Parathyroid adenoma (tissue), 2 donors: ENCODE data around the gene RNASE12.

ENCODE experiments used
- H2AFZ ChIP-seq: fragments of 300-600 bp; sonication (generic); one replicate; pipeline ENCODE4 v1.7.0; 2017; ENCODE audit warnings: antibody characterized with exemption, mild to moderate bottlenecking
- H3K27ac ChIP-seq: fragments of 300-600 bp; sonication (generic); one replicate; pipeline ENCODE4 v1.7.0; 2017
- H3K27me3 ChIP-seq: fragments of 300-600 bp; sonication (generic); one replicate; pipeline ENCODE4 v1.7.0; 2017; ENCODE audit warnings: low read length; ENCODE audit not compliant: control insufficient read depth, insufficient read depth
- H3K36me3 ChIP-seq: fragments of 300-600 bp; sonication (generic); one replicate; pipeline ENCODE4 v1.7.0; 2017; ENCODE audit warnings: low read length; ENCODE audit not compliant: control insufficient read depth, insufficient read depth
- H3K4me1 ChIP-seq: fragments of 300-600 bp; sonication (generic); one replicate; pipeline ENCODE4 v1.7.0; 2017; ENCODE audit warnings: control low read depth
- H3K4me2 ChIP-seq: fragments of 300-600 bp; sonication (generic); one replicate; pipeline ENCODE4 v1.7.0; 2017; ENCODE audit warnings: low read length
- H3K4me3 ChIP-seq: fragments of 300-600 bp; sonication (generic); one replicate; pipeline ENCODE4 v1.7.0; 2017; ENCODE audit warnings: low read depth, low read length
- H3K79me2 ChIP-seq: fragments of 300-600 bp; sonication (generic); one replicate; pipeline ENCODE4 v1.7.0; 2017; ENCODE audit warnings: control low read depth
- H3K9ac ChIP-seq: fragments of 300-600 bp; sonication (generic); one replicate; pipeline ENCODE4 v1.7.0; 2017; ENCODE audit warnings: mild to moderate bottlenecking
- H3K9me3 ChIP-seq: fragments of 300-600 bp; sonication (generic); one replicate; pipeline ENCODE4 v1.7.0; 2017; ENCODE audit warnings: low read length; ENCODE audit not compliant: control insufficient read depth
- CTCF ChIP-seq: fragments of 300-600 bp; sonication (generic); IDR thresholded peaks from one replicate; pipeline ENCODE4 v1.7.0; 2017; ENCODE audit warnings: antibody characterized with exemption, mild to moderate bottlenecking
- donor health status: primary hyperparathyroidism.

RNASE12 gene

GRCh38 chr14:20606190-20606901 is 15.2 kb upstream of the RNASE12 start:
- Histone ChIP-seq H3K9me3 (no peaks in the 10 kb centered on the region), H3K27me3 (no peaks in the 10 kb centered on the region), H3K27ac (no peak overlapping the region), H3K4me1 (peaks cover 5% of the 10 kb centered on the region), H2AFZ (no peak overlapping the region), H3K79me2 (no peaks in the 10 kb centered on the region), H3K4me3 (no peak overlapping the region), H3K4me2 (no peak overlapping the region), H3K9ac (no peak overlapping the region), H3K36me3 (no peaks in the 10 kb centered on the region)
- peak; percentile 54 for TF ChIP-seq CTCF

- no peak overlapping the region for H3K4me2 ChIP-seq
- no peak overlapping the region for H3K9ac ChIP-seq
- H3K27me3 ChIP-seq = no peaks in the 10 kb centered on the region
Observed at GRCh38 chr14:20603813-20604690, 12.9 kb upstream of the RNASE12 start.

GRCh38 chr14:20602583-20602982 is 11.4 kb upstream of the RNASE12 start:
- Histone ChIP-seq H3K4me2 (no peak overlapping the region), H3K27ac (no peak overlapping the region), H3K4me3 (no peak overlapping the region), H3K9me3 (no peaks in the 10 kb centered on the region), H3K4me1 (no peaks in the 10 kb centered on the region), H3K79me2 (no peaks in the 10 kb centered on the region), H3K36me3 (no peaks in the 10 kb centered on the region), H3K9ac (no peak overlapping the region), H3K27me3 (no peaks in the 10 kb centered on the region), H2AFZ (no peak overlapping the region)
- TF ChIP-seq CTCF = no peak

More at GRCh38 chr14:20603813-20604690, 12.9 kb upstream of the RNASE12 start:
- Histone ChIP-seq H3K4me3 (no peak overlapping the region), H2AFZ (no peak overlapping the region), H3K27ac (no peak overlapping the region), H3K9me3 (no peaks in the 10 kb centered on the region), H3K79me2 (no peaks in the 10 kb centered on the region), H3K36me3 (no peaks in the 10 kb centered on the region), H3K4me1 (no peaks in the 10 kb centered on the region)
- TF ChIP-seq CTCF = no peak

GRCh38 chr14:20601522-20601921 is 10.3 kb upstream of the RNASE12 start:
- Histone ChIP-seq H2AFZ (no peak overlapping the region), H3K36me3 (no peaks in the 10 kb centered on the region), H3K9ac (no peak overlapping the region), H3K27me3 (no peaks in the 10 kb centered on the region), H3K9me3 (no peaks in the 10 kb centered on the region), H3K4me2 (no peak overlapping the region), H3K4me3 (no peak overlapping the region), H3K4me1 (no peaks in the 10 kb centered on the region), H3K79me2 (no peaks in the 10 kb centered on the region), H3K27ac (no peak overlapping the region)
- TF ChIP-seq CTCF = no peak
